IMR-90 (cell line): ENCODE data around the gene ZBTB32. TPM values are rescaled to one million over a fixed set of nuclear protein-coding genes. Genes with fewer than 3 reads are reported as not detected.

Source experiments
- ATAC-seq: fragments of 200-7000 bp; cut with Tn5 transposase; 2 replicates; pipeline ENCODE4 v1.9.1; 2020; ENCODE audit warnings: low read depth, mild to moderate bottlenecking, moderate library complexity
- BruUV-seq: library from RNA; stranded (reverse); fragments of 400-500 nt; replicated peaks from 2 replicates; lab custom pipeline; 2021; lab: Mats Ljungman, UMichigan
- CTCF ChIA-PET: fragments of 300-600 bp; formaldehyde crosslinking; extraction: SDS; loops from one replicate; lab custom pipeline; 2021; ENCODE audit warnings: antibody characterized with exemption; lab: Yijun Ruan, JAX
- POLR2A ChIA-PET: fragments of 300-600 bp; sonication (Branson Sonifier 250); formaldehyde crosslinking; loops from one replicate; lab custom pipeline; 2022; ENCODE audit warnings: antibody characterized with exemption; ENCODE audit not compliant: unreplicated experiment; lab: Charles Lee
- DNase-seq: peaks from one replicate; pipeline ENCODE4 v3.0.0; 2013
- H2AFZ ChIP-seq: replicated peaks from 2 replicates; pipeline ENCODE3; 2013; ENCODE audit warnings: low read length, mild to moderate bottlenecking; ENCODE audit not compliant: poor library complexity
- H2AK5ac ChIP-seq: 2 replicates; pipeline ENCODE4 v1.6.1; 2013; ENCODE audit warnings: low read depth, low read length, inconsistent platforms
- H2AK9ac ChIP-seq: replicated peaks from 2 replicates; pipeline ENCODE3; 2013; ENCODE audit warnings: mild to moderate bottlenecking, low read depth, low read length, moderate library complexity; ENCODE audit not compliant: poor library complexity
- H2BK120ac ChIP-seq: 2 replicates; pipeline ENCODE4 v1.6.1; 2013; ENCODE audit warnings: low read depth, low read length, inconsistent platforms
- H2BK15ac ChIP-seq: 3 replicates; pipeline ENCODE4 v1.6.1; 2013; ENCODE audit warnings: low read depth, low read length, inconsistent platforms
- H2BK20ac ChIP-seq: 2 replicates; pipeline ENCODE4 v1.6.1; 2013; ENCODE audit warnings: low read depth, mild to moderate bottlenecking, inconsistent platforms, low read length, moderate library complexity
- H2BK5ac ChIP-seq: 2 replicates; pipeline ENCODE4 v1.6.1; 2013; ENCODE audit warnings: mild to moderate bottlenecking, low read depth, low read length, inconsistent platforms; ENCODE audit not compliant: poor library complexity, severe bottlenecking
- H3K14ac ChIP-seq: replicated peaks from 2 replicates; pipeline ENCODE4 v1.6.1; 2013; ENCODE audit warnings: low read depth, low read length, inconsistent platforms
- H3K18ac ChIP-seq: 2 replicates; pipeline ENCODE4 v1.6.1; 2013; ENCODE audit warnings: low read depth, low read length, control low read depth
- H3K23ac ChIP-seq: 2 replicates; pipeline ENCODE4 v1.6.1; 2013; ENCODE audit warnings: low read depth, low read length, inconsistent platforms
- H3K27ac ChIP-seq: 2 replicates; pipeline ENCODE4 v1.5.1; 2013; ENCODE audit warnings: mild to moderate bottlenecking, control low read depth, low read length; ENCODE audit not compliant: insufficient read depth
- H3K27me3 ChIP-seq: 2 replicates; pipeline ENCODE4 v1.6.1; 2013; ENCODE audit warnings: low read length; ENCODE audit not compliant: control insufficient read depth, insufficient read depth
- H3K36me3 ChIP-seq: 2 replicates; pipeline ENCODE4 v1.6.1; 2013; ENCODE audit warnings: low read length, mixed read lengths; ENCODE audit not compliant: control insufficient read depth, insufficient read depth
- H3K4ac ChIP-seq: 2 replicates; pipeline ENCODE4 v1.6.1; 2013; ENCODE audit warnings: low read depth, low read length, inconsistent platforms
- H3K4me1 ChIP-seq: 2 replicates; pipeline ENCODE4 v1.6.1; 2013; ENCODE audit warnings: low read length, mixed read lengths; ENCODE audit not compliant: control insufficient read depth, insufficient read depth
- H3K4me2 ChIP-seq: 2 replicates; pipeline ENCODE4 v1.6.1; 2013; ENCODE audit warnings: low read depth, mild to moderate bottlenecking, control low read depth, low read length, moderate library complexity
- H3K4me3 ChIP-seq: 2 replicates; pipeline ENCODE4 v1.5.1; 2013; ENCODE audit warnings: low read depth, mild to moderate bottlenecking, control low read depth, low read length, moderate library complexity; ENCODE audit not compliant: insufficient read depth
- H3K56ac ChIP-seq: 2 replicates; pipeline ENCODE4 v1.6.1; 2013; ENCODE audit warnings: low read length, inconsistent platforms; ENCODE audit not compliant: insufficient read depth; ENCODE audit errors: extremely low read depth
- H3K79me1 ChIP-seq, 2 experiments: 2 replicates each; pipeline ENCODE4 v1.6.1; 2013; ENCODE audit warnings: low read length in 2 of 2, inconsistent platforms in 1 of 2, low read depth in 1 of 2
- H3K9ac ChIP-seq: 2 replicates; pipeline ENCODE4 v1.6.1; 2013; ENCODE audit warnings: low read depth, low read length, control low read depth
- H3K9me1 ChIP-seq: 2 replicates; pipeline ENCODE4 v1.6.1; 2013; ENCODE audit warnings: low read length, inconsistent platforms; ENCODE audit not compliant: insufficient read depth
- H3K9me3 ChIP-seq: 2 replicates; pipeline ENCODE4 v1.6.1; 2013; ENCODE audit warnings: low read length; ENCODE audit not compliant: control insufficient read depth, insufficient read depth
- H4K20me1 ChIP-seq: 2 replicates; pipeline ENCODE4 v1.6.1; 2013; ENCODE audit warnings: low read length, inconsistent platforms; ENCODE audit not compliant: insufficient read depth
- H4K5ac ChIP-seq: 2 replicates; pipeline ENCODE4 v1.6.1; 2013; ENCODE audit warnings: mild to moderate bottlenecking, low read depth, low read length, control low read depth
- H4K8ac ChIP-seq, 2 experiments: 2 replicates each; pipeline ENCODE4 v1.6.1; 2013; ENCODE audit warnings: low read depth in 2 of 2, low read length in 2 of 2, control low read depth in 1 of 2, inconsistent platforms in 1 of 2
- H4K91ac ChIP-seq: 2 replicates; pipeline ENCODE4 v1.6.1; 2013; ENCODE audit warnings: low read depth, low read length, inconsistent platforms; ENCODE audit not compliant: insufficient read depth
- BHLHE40 ChIP-seq: fragments of 150-350 bp; IDR thresholded peaks from 2 replicates; pipeline ENCODE4 v1.6.1; 2016; ENCODE audit warnings: mild to moderate bottlenecking, low read depth, low read length
- CEBPB ChIP-seq: IDR thresholded peaks from 2 replicates; pipeline ENCODE4 v1.6.1; 2012; ENCODE audit warnings: low read depth, low read length, improper control_type of control experiment
- CHD1 ChIP-seq: IDR thresholded peaks from 2 replicates; pipeline ENCODE4 v1.6.1; 2012; ENCODE audit warnings: low read depth, low read length, improper control_type of control experiment
- CTCF ChIP-seq: conservative IDR thresholded peaks from 2 replicates; pipeline ENCODE4 v1.5.1; 2012; ENCODE audit warnings: mild to moderate bottlenecking, low read depth, low read length, improper control_type of control experiment
- ELK1 ChIP-seq: fragments of 150-350 bp; IDR thresholded peaks from 2 replicates; pipeline ENCODE4 v1.6.1; 2016; ENCODE audit warnings: low read depth, mild to moderate bottlenecking, low read length, moderate library complexity, borderline replicate concordance
- FOS ChIP-seq: fragments of 150-350 bp; IDR thresholded peaks from 2 replicates; pipeline ENCODE4 v1.6.1; 2016; ENCODE audit warnings: low read depth, low read length
- MAFK ChIP-seq: IDR thresholded peaks from 2 replicates; pipeline ENCODE4 v1.6.1; 2012; ENCODE audit warnings: low read depth, low read length, improper control_type of control experiment
- MAZ ChIP-seq: IDR thresholded peaks from 2 replicates; pipeline ENCODE4 v1.6.1; 2012; ENCODE audit warnings: low read depth, mild to moderate bottlenecking, low read length, improper control_type of control experiment, moderate library complexity, borderline replicate concordance
- MXI1 ChIP-seq: IDR thresholded peaks from 2 replicates; pipeline ENCODE4 v1.6.1; 2012; ENCODE audit warnings: low read depth, mild to moderate bottlenecking, low read length, moderate library complexity, borderline replicate concordance
- NFE2L2 ChIP-seq: fragments of 150-350 bp; IDR thresholded peaks from 2 replicates; pipeline ENCODE4 v1.6.1; 2016; ENCODE audit warnings: low read depth, mild to moderate bottlenecking, low read length
- POLR2A ChIP-seq: IDR thresholded peaks from 2 replicates; pipeline ENCODE4 v1.6.1; 2012; ENCODE audit warnings: mild to moderate bottlenecking, low read depth, low read length
- RAD21 ChIP-seq: IDR thresholded peaks from 2 replicates; pipeline ENCODE4 v1.6.1; 2012; ENCODE audit warnings: low read length, improper control_type of control experiment
- RCOR1 ChIP-seq: IDR thresholded peaks from 2 replicates; pipeline ENCODE4 v1.6.1; 2012; ENCODE audit warnings: mild to moderate bottlenecking, low read length, improper control_type of control experiment; ENCODE audit not compliant: insufficient replicate concordance
- RFX5 ChIP-seq: IDR thresholded peaks from 2 replicates; pipeline ENCODE4 v1.8.0; 2012; ENCODE audit warnings: low read depth, mild to moderate bottlenecking, low read length, moderate library complexity
- SMC3 ChIP-seq: fragments of 150-350 bp; IDR thresholded peaks from 2 replicates; pipeline ENCODE4 v1.6.1; 2016; ENCODE audit warnings: low read depth, mild to moderate bottlenecking, antibody characterized with exemption, low read length, moderate library complexity
- USF2 ChIP-seq: fragments of 150-350 bp; IDR thresholded peaks from 2 replicates; pipeline ENCODE4 v1.6.1; 2017; ENCODE audit warnings: mild to moderate bottlenecking, antibody characterized with exemption, low read length, low read depth
- WGBS, 2 experiments: methylation state at CpG; one replicate each; pipeline versions ENCODE4 v1.1.5 to v1.1.7; 2013; ENCODE audit warnings: missing lambda C conversion rate in 2 of 2; ENCODE audit not compliant: insufficient read length in 1 of 2; ENCODE audit errors: extremely low coverage in 2 of 2; 5-methylcytosine and 5-hydroxymethylcytosine counted together
- dilution Hi-C: fragments of 300-500 bp; cut with HindIII; formaldehyde crosslinking; loops from one replicate; pipeline ENCODE4 v1.14.3; 2018; ENCODE audit warnings: low sequenced_read_pairs; ENCODE audit not compliant: unreplicated experiment
- in situ Hi-C: fragments of 300-500 bp; cut with MboI; formaldehyde crosslinking; loops from 3 replicates; pipeline ENCODE4 v1.14.3; 2019; ENCODE audit warnings: low sequenced_read_pairs, inconsistent platforms, mixed read lengths
- intact Hi-C: fragments of 100-400 bp; cut with micrococcal nuclease; formaldehyde crosslinking; loops from 2 replicates; pipeline ENCODE4 v1.10.0; 2022
- polyA plus RNA-seq, 3 experiments: library from polyadenylated mRNA; depleted of rRNA; stranded (reverse); fragments of >200 nt; gene quantifications; 2 replicates each; pipeline ENCODE4 v1.2.3, GENCODE V29; 2012; ENCODE audit warnings: low replicate concordance in 1 of 3
- total RNA-seq: library from RNA; depleted of rRNA; stranded (reverse); fragments of >200 nt; gene quantifications from 2 replicates; pipeline ENCODE4 v1.2.3, GENCODE V29; 2012

Gene ZBTB32
- total and polyA plus RNA-seq, 2 of the 4 experiments (the other 2 are of a cell fraction), result not detected

- no peak overlapping the region for H2BK5ac ChIP-seq
- no peak overlapping the region for H3K56ac ChIP-seq
- H2AFZ ChIP-seq, result no peak overlapping the region
- no peaks in the 10 kb centered on the region for H3K9me1 ChIP-seq
- H3K9ac ChIP-seq, result no peak overlapping the region
- no peak overlapping the region for H3K14ac ChIP-seq
- 78% methylated on average over 10 of the region's 15 CpGs; no CpG with 5 or more reads in 1 of the 2 experiments for WGBS, 2 experiments
- H3K18ac ChIP-seq, result no peak overlapping the region
- H4K8ac ChIP-seq, result no peak overlapping the region
- no peak overlapping the region for H3K23ac ChIP-seq
- H2BK120ac ChIP-seq, result no peak overlapping the region
- DNase-seq, result no peak
- H3K4me1 ChIP-seq, result no peaks in the 10 kb centered on the region
- H2AK9ac ChIP-seq, result no peak overlapping the region
- no peak overlapping the region for H3K4me2 ChIP-seq
- CTCF ChIA-PET, result no interaction called here
- H4K5ac ChIP-seq, result no peak overlapping the region
- intact Hi-C loops (no loop called here), dilution Hi-C loops (no loop called here), in situ Hi-C loops (no loop called here)
- H3K4me3 ChIP-seq, result no peak overlapping the region
- no peak overlapping the region for H2AK5ac ChIP-seq
- POLR2A ChIA-PET, result no interaction called here
- H3K27ac ChIP-seq, result no peak overlapping the region
- no peak overlapping the region for H4K91ac ChIP-seq
- H2BK20ac ChIP-seq, result no peak overlapping the region
- H3K36me3 ChIP-seq, result no peaks in the 10 kb centered on the region
- ATAC-seq, result no peak
- no peak overlapping the region for H2BK15ac ChIP-seq
- H3K27me3 ChIP-seq, result peaks cover 2% of the 10 kb centered on the region; the same call in 1 of the 2 replicates
- no peak overlapping the region for H3K4ac ChIP-seq
- no TSS peak for BruUV-seq
- TF ChIP-seq NFE2L2 (no peak), ELK1 (no peak), MAFK (no peak), RFX5 (no peak), SMC3 (no peak), MAZ (no peak), CEBPB (no peak), USF2 (no peak), MXI1 (no peak), CHD1 (no peak), BHLHE40 (no peak), FOS (no peak), RAD21 (no peak), RCOR1 (no peak), CTCF (no peak), POLR2A (no peak)
- no peaks in the 10 kb centered on the region for H3K9me3 ChIP-seq
- H4K20me1 ChIP-seq, result no peaks in the 10 kb centered on the region
- H3K79me1 ChIP-seq, result no peaks in the 10 kb centered on the region
These were observed 28.7 kb upstream of the ZBTB32 start for GRCh38 chr19:35675589-35676140.
